BJ (cell line): Measurements from ENCODE around the gene NUFIP1. TPM values are rescaled to one million over a fixed set of nuclear protein-coding genes. Genes with fewer than 3 reads are reported as not detected.
A peak's percentile ranks its signal among the peaks of the same experiment; 100 is the strongest.

Source experiments
- CTCF ChIA-PET: fragments of 350-600 bp; formaldehyde crosslinking; extraction: SDS; loops from one replicate; lab custom pipeline; 2021; ENCODE audit warnings: antibody characterized with exemption, inconsistent platforms; lab: Yijun Ruan, JAX
- POLR2A ChIA-PET: fragments of 300-600 bp; sonication (Branson Sonifier 250); formaldehyde crosslinking; extraction: SDS; loops from one replicate; lab custom pipeline; 2021; ENCODE audit warnings: antibody characterized with exemption; lab: Charles Lee
- DNase-seq: peaks from one replicate; pipeline ENCODE4 v3.0.0-alpha.2; 2011; ENCODE audit warnings: low read depth
- H3K27me3 ChIP-seq: 2 replicates; pipeline ENCODE4 v1.6.0; 2011; ENCODE audit warnings: low read length; ENCODE audit not compliant: control insufficient read depth, insufficient read depth
- H3K36me3 ChIP-seq: 2 replicates; pipeline ENCODE4 v1.5.1; 2011; ENCODE audit warnings: low read length; ENCODE audit not compliant: control insufficient read depth, insufficient read depth
- H3K4me3 ChIP-seq: 2 replicates; pipeline ENCODE4 v1.5.1; 2011; ENCODE audit warnings: low read depth, mild to moderate bottlenecking, control low read depth, low read length
- CTCF ChIP-seq: IDR thresholded peaks from 2 replicates; pipeline ENCODE4 v1.5.1; 2011; ENCODE audit warnings: low read depth, mild to moderate bottlenecking, control low read depth, inconsistent platforms, low read length, moderate library complexity; ENCODE audit not compliant: insufficient read depth
- polyA plus RNA-seq: library from polyadenylated mRNA; depleted of rRNA; stranded (reverse); fragments of >200 nt; gene quantifications from 2 replicates; pipeline ENCODE4 v1.2.3, GENCODE V29; 2011

The NUFIP1 gene
- polyA plus RNA-seq, 1 experiment, result 0.64 TPM

- no peak for TF ChIP-seq CTCF
- DNase-seq, result no peak
- no peaks in the 10 kb centered on the region for H3K36me3 ChIP-seq
- CTCF ChIA-PET, result no interaction called here
- no peaks in the 10 kb centered on the region; the same call in 1 of the 2 replicates for H3K27me3 ChIP-seq
- POLR2A ChIA-PET, result no interaction called here
- H3K4me3 ChIP-seq, result no peak overlapping the region
Observed at GRCh38 chr13:44930280-44930679, 59.0 kb downstream of the NUFIP1 start.

GRCh38 chr13:44929692-44930091 lies 59.6 kb downstream of the NUFIP1 start:
- POLR2A ChIA-PET, result no interaction called here
- TF ChIP-seq CTCF, result no peak
- Histone ChIP-seq H3K27me3 (no peaks in the 10 kb centered on the region; the same call in 1 of the 2 replicates), H3K4me3 (no peak overlapping the region), H3K36me3 (no peaks in the 10 kb centered on the region)
- DNase-seq, result no peak
- CTCF ChIA-PET, result no interaction called here

GRCh38 chr13:44927968-44928367 lies 61.3 kb downstream of the NUFIP1 start:
- POLR2A ChIA-PET, result no interaction called here

GRCh38 chr13:44921931-44922758 lies 67.1 kb downstream of the NUFIP1 start:
- no peaks in the 10 kb centered on the region for H3K36me3 ChIP-seq
- no peak for TF ChIP-seq CTCF
- no peak overlapping the region for H3K4me3 ChIP-seq
- CTCF ChIA-PET, result interaction anchor here (0.6 to 1.1 kb wide), 4 partner anchors 10 to 122 kb away, joined by 3 read pairs; no protein-coding TSS in a partner anchor
- peak; percentile 81 for DNase-seq
- H3K27me3 ChIP-seq, result no peaks in the 10 kb centered on the region; the same call in 1 of the 2 replicates
- POLR2A ChIA-PET, result interaction anchor here (0.6 kb wide), 3 partner anchors 20 to 1119 kb away, joined by 3 to 19 read pairs (median 3); no protein-coding TSS in a partner anchor

More at GRCh38 chr13:44927968-44928367, 61.3 kb downstream of the NUFIP1 start:
- CTCF ChIA-PET, result interaction anchor here (0.6 kb wide), 1 partner anchor 357 kb away, joined by 3 read pairs; no protein-coding TSS in a partner anchor
- Histone ChIP-seq H3K27me3 (no peaks in the 10 kb centered on the region; the same call in 1 of the 2 replicates), H3K4me3 (no peak overlapping the region), H3K36me3 (no peaks in the 10 kb centered on the region)
- no peak for TF ChIP-seq CTCF
- no peak for DNase-seq

GRCh38 chr13:44921246-44921877 lies 67.9 kb downstream of the NUFIP1 start:
- CTCF ChIA-PET, result interaction anchor here (0.6 to 1.1 kb wide), 4 partner anchors 11 to 121 kb away, joined by 3 read pairs; no protein-coding TSS in a partner anchor
- POLR2A ChIA-PET, result interaction anchor here (0.6 kb wide), 1 partner anchor 486 kb away, joined by 19 read pairs; no protein-coding TSS in a partner anchor
- DNase-seq, result no peak

More at GRCh38 chr13:44921246-44921877, 67.9 kb downstream of the NUFIP1 start:
- H3K4me3 ChIP-seq, result no peak overlapping the region
- no peaks in the 10 kb centered on the region; the same call in 1 of the 2 replicates for H3K27me3 ChIP-seq
- no peaks in the 10 kb centered on the region for H3K36me3 ChIP-seq
- TF ChIP-seq CTCF, result no peak
